NCI-H82 (cell line): ENCODE measurements around the gene TMEM125.

Experiments
- DNase-seq: peaks from one replicate; lab custom pipeline; 2025; lab: John Stamatoyannopoulos, UW

TMEM125 gene

GRCh38 chr1:43293896-43294760 lies 24.3 kb downstream of the TMEM125 start:
- no peak for DNase-seq

- DNase-seq = no peak
Observed at GRCh38 chr1:43294761-43295160, 25.0 kb downstream of the TMEM125 start.

GRCh38 chr1:43296207-43296606 lies 26.4 kb downstream of the TMEM125 start:
- DNase-seq = no peak

GRCh38 chr1:43298055-43298454 lies 28.3 kb downstream of the TMEM125 start:
- DNase-seq = no peak

GRCh38 chr1:43299101-43299500 lies 29.3 kb downstream of the TMEM125 start:
- DNase-seq = no peak

- no peak for DNase-seq
Observed at GRCh38 chr1:43300378-43301094, 30.8 kb downstream of the TMEM125 start, which contains the start of gene TIE1. TIE1 (plus strand) TSS chr1:43300982; CDS start chr1:43301072, 90 bp downstream.

DNA sequence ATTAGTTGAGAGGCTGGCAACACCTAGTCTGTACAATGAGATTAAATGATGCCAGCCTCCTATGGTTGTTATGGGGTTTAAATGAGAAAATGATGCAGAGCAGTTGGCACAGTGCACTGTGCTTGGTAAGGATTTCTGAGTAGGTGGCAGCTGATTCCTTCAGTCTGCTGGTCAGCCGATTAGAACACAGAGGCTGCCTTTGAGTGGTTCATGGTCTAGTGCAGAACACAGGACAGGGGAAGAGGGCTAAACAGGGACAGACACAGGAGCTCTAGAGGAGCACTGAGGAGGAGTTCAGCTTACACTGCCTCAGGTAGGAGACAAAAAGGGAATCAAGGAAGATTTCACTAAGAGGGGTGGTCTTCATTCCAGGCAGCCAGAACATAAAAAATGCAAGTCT lies 32.4 kb downstream of the TMEM125 start:
- DNase-seq = no peak

- DNase-seq = no peak
Observed at GRCh38 chr1:43302721-43303470, 33.1 kb downstream of the TMEM125 start.

GRCh38 chr1:43303471-43304313 lies 33.9 kb downstream of the TMEM125 start:
- DNase-seq = no peak

DNA sequence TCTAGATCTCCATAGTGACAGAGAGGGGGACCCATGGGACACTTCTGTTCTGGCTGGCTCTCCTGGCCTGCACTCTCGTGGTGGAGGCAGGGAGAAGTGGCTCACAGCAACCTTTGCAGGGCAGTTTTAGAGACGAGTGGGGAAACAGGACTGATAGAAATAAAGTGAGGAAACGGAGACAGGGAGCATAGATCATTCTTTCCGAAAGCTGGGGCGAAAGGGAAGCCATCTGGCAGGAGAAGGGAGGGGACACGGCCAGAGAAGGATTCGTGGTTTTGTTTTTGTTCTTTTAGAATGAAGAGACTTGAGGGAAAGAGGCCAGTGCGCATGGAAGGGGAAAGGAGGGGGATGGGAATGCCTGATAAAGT lies 34.5 kb downstream of the TMEM125 start:
- DNase-seq = no peak

GRCh38 chr1:43304771-43305300 lies 35.1 kb downstream of the TMEM125 start:
- DNase-seq = no peak

DNA sequence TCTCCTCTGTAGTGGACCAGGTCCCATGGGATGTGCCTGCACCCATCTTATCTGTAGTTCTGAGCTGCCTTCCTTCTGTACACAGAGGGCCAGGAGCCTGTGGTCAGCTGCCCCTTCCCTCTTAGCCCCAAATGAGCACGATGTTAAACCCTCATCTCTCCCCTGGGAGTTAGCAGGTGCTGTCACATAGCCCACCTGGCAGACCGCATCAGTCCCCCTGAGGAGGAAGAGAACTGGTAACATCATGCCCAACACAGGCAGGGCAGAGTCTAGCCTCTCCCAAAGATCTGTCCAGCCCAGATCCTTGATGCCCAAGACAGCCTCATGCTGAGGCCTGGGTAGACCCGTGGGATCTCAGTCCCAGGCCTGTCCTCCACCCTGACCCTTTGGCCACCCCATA lies 35.7 kb downstream of the TMEM125 start:
- no peak for DNase-seq

DNA sequence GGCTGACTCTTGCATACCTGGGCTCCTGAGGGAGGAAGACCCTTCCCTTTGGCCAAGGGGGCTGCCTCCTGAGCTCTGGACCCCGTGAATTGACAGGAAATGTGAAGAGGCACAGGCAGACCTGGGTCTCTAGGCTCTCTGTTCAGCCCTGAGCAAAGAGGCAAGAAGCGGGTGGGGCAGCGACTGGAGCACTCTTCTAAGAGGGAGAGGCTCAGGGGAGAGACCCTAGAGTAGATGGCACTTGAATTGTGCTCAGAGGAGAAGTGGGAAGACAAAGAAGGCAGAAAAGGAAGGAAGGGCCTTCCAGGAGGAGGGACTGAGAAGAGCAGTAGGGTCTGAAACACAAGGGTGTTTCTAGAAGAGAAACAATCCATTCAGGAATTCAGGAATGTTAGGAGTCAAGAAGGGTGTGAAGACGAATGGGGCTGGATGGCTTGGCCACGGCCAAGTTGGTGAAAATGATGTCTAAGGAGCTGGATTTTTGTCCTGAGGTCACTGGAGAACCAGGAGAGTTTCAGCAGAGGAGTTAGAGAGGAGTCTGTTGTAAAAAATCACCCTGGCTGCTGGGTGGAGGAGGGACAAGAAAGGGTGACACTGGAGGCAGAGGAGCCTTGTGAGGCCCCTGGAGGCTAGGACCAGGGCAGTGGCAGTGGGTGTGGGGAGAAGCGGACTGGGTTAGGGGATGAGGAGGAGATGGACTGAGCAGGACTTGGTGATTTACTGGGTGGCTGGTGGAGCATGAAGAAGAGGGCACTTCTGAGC lies 36.3 kb downstream of the TMEM125 start:
- DNase-seq = no peak

DNA sequence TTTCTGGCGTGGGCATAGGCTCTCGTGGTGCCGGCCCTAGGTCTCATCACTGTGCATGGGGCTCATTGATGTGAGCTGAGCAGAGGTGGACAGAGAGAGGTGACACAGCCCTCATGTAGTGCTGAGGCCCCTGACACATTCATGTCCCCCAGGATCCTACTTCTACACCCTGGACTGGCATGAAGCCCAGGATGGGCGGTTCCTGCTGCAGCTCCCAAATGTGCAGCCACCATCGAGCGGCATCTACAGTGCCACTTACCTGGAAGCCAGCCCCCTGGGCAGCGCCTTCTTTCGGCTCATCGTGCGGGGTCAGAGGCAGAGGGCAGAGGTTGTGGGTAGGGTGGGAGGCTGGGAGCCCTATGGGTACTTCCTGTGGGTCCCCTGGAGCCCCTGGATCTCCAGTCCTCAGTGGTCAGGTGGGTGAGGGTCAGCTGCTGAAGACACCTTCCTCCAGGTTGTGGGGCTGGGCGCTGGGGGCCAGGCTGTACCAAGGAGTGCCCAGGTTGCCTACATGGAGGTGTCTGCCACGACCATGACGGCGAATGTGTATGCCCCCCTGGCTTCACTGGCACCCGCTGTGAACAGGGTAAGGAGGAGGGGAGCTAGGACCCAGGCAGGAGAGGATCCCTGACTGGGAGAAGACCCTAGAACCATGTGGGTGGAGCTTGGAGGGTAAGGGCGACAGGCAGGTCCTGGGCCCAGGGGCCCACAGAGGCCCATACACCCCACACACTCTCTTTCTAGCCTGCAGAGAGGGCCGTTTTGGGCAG lies 37.1 kb downstream of the TMEM125 start:
- no peak for DNase-seq

DNA sequence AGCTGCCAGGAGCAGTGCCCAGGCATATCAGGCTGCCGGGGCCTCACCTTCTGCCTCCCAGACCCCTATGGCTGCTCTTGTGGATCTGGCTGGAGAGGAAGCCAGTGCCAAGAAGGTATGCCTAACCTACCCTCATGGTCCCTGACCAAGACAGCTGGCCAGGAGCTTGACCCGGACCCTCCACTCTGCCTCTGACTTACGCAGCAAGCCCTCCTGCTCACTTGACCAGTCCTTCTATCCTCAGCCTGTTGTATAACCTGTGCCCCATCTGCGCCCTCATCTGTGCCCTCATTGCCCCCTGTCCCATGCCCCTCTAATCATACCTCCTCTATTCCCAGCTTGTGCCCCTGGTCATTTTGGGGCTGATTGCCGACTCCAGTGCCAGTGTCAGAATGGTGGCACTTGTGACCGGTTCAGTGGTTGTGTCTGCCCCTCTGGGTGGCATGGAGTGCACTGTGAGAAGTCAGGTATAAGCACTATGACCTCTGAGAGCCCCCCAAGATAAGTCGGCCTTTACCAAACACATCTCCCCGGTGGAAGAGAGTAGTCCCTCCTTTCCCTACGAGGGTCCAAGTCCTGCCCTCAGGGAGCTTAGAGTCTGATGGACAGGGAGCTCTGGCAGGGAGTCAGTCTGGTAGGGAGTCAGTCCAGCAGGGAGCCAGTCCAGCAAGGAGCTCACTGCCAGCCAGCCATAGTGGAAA lies 37.8 kb downstream of the TMEM125 start:
- DNase-seq = no peak

- no peak for DNase-seq
Observed at GRCh38 chr1:43308635-43309404, 39.0 kb downstream of the TMEM125 start.

DNA sequence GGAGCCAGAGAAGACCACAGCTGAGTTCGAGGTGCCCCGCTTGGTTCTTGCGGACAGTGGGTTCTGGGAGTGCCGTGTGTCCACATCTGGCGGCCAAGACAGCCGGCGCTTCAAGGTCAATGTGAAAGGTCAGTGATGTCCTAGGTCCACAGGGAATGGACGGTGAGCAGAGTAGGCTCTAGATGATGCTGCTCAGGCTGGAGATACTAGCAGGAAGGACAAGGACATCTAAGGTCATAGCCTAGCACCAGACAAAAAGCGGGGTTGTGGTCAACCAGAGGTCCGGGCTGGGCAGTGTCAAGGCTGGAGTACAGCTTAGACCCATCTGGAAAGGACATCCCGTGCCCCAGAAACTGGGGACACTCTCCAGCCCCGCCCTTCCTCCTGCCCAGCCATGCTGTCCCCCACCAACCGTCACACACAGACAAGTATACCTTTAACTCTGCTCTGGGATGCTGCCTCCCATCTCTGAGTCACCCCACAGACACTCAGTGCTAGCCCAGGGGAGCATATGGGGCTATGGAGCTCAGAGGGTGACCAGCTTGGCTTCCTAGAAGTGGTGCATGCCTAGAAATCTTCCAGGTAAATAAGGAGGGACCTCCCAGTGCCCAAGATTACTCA lies 39.7 kb downstream of the TMEM125 start:
- DNase-seq = no peak

GRCh38 chr1:43311521-43311920 lies 41.7 kb downstream of the TMEM125 start:
- DNase-seq = no peak
